Esophagus squamous epithelium (tissue), 5 donors: ENCODE measurements around the gene TDRD10. TPM values are rescaled to one million over a fixed set of nuclear protein-coding genes. Genes with fewer than 3 reads are reported as not detected.

Experiments
- DNase-seq: peaks from one replicate; lab custom pipeline; 2025; lab: John Stamatoyannopoulos, UW
- H3K27ac ChIP-seq, 4 donors: fragments of 200-600 bp; sonication (generic); one replicate each; pipeline ENCODE4 v1.5.1; 2016 to 2019; ENCODE audit warnings: mild to moderate bottlenecking in 1 of 4
- H3K27me3 ChIP-seq, 4 donors: fragments of 200-600 bp; sonication (generic); 1 replicate in 3 of 4; 2 replicates in 1 of 4; pipeline versions ENCODE4 v1.5.1 to v1.6.0; 2017 to 2021; ENCODE audit warnings: antibody characterized with exemption in 1 of 4
- H3K36me3 ChIP-seq, 3 donors: fragments of 200-600 bp; sonication (generic); one replicate each; pipeline ENCODE4 v1.5.1; 2016 to 2019
- H3K4me1 ChIP-seq, 3 donors: fragments of 200-600 bp; sonication (generic); one replicate each; pipeline ENCODE4 v1.5.1; 2017 to 2019
- H3K4me3 ChIP-seq, 4 donors: fragments of 200-600 bp; sonication (generic); 1 replicate in 3 of 4; 2 replicates in 1 of 4; pipeline ENCODE4 v1.5.1; 2016 to 2019; ENCODE audit warnings: mild to moderate bottlenecking in 2 of 4, moderate library complexity in 1 of 4
- H3K9me3 ChIP-seq, 3 donors: fragments of 200-600 bp; sonication (generic); one replicate each; pipeline ENCODE4 v1.5.1; 2016 to 2019
- POLR2A ChIP-seq, 4 donors: fragments of 450-650 bp; IDR thresholded peaks; one replicate each; pipeline ENCODE4 v1.6.1; 2017; ENCODE audit warnings: antibody characterized with exemption in 4 of 4, mild to moderate bottlenecking in 4 of 4, moderate library complexity in 3 of 4
- WGBS, 2 donors: methylation state at CpG; one replicate each; pipeline ENCODE4 v1.1.5; 2018; 5-methylcytosine and 5-hydroxymethylcytosine counted together
- intact Hi-C: fragments of 100-400 bp; cut with DNase I; formaldehyde crosslinking; loops from one replicate; pipeline ENCODE4 v1.15.0; 2022
- total RNA-seq, 4 donors: library from RNA; depleted of rRNA; stranded (reverse); fragments of >200 nt; gene quantifications; one replicate each; pipeline ENCODE4 v1.1.0, GENCODE V29; 2016
- TF ChIP-seq, protein P1 (sequence below), 6 experiments: fragments of 450-650 bp in 4 of 6; fragments of 200-600 bp in 2 of 6; sonication (generic) in 2 of 6; IDR thresholded peaks; one replicate each; pipeline ENCODE4 v1.5.1; 2016 to 2019; ENCODE audit warnings: antibody characterized with exemption in 6 of 6, mild to moderate bottlenecking in 4 of 6, moderate library complexity in 4 of 6
- donor health status: DM: yes; HTN: yes; CAD: no.

Gene TDRD10
- total RNA-seq, 4 donors from 2014 or later, result 0.26 to 2.7 TPM; not detected in 2

DNA sequence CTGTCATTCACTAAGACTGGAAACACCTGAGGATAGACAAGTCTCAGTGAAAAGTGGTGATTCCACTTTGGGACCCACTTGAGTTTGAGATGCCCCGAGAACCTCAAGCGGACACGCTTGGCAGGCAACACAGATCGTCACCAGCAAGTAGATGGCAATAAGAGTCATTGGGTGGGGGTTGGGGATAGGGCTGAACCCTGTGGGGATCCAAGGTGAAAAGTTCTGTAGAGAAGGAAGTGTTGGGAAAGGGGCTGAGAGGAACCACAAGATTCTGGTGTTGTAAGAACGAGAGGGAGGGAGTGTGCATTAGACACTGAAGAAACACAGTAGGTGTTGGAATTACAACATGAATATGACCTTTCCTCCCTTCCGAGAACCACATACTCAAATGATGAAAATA is 45.4 kb upstream of the TDRD10 start:
- WGBS, 2 donors, result 79 to 100% methylated on average over 6 of the region's 6 CpGs
- no peaks in the 10 kb centered on the region for H3K27me3 ChIP-seq
- no peak overlapping the region for H3K27ac ChIP-seq
- no peaks in the 10 kb centered on the region for H3K9me3 ChIP-seq
- peaks cover 7 to 22% (median 16%) of the 10 kb centered on the region in 3 donors for H3K4me1 ChIP-seq
- intact Hi-C loops, result no loop called here
- TF ChIP-seq, protein P1, sequence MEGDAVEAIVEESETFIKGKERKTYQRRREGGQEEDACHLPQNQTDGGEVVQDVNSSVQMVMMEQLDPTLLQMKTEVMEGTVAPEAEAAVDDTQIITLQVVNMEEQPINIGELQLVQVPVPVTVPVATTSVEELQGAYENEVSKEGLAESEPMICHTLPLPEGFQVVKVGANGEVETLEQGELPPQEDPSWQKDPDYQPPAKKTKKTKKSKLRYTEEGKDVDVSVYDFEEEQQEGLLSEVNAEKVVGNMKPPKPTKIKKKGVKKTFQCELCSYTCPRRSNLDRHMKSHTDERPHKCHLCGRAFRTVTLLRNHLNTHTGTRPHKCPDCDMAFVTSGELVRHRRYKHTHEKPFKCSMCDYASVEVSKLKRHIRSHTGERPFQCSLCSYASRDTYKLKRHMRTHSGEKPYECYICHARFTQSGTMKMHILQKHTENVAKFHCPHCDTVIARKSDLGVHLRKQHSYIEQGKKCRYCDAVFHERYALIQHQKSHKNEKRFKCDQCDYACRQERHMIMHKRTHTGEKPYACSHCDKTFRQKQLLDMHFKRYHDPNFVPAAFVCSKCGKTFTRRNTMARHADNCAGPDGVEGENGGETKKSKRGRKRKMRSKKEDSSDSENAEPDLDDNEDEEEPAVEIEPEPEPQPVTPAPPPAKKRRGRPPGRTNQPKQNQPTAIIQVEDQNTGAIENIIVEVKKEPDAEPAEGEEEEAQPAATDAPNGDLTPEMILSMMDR (IDR thresholded peaks at IDR 0.05), result no peak
- TF ChIP-seq POLR2A (IDR thresholded peaks at IDR 0.05), result no peak
- H3K4me3 ChIP-seq, result no peak overlapping the region
- DNase-seq, result no peak
- peaks cover 0 to 77% (median 11%) of the 10 kb centered on the region in 3 donors for H3K36me3 ChIP-seq

DNA sequence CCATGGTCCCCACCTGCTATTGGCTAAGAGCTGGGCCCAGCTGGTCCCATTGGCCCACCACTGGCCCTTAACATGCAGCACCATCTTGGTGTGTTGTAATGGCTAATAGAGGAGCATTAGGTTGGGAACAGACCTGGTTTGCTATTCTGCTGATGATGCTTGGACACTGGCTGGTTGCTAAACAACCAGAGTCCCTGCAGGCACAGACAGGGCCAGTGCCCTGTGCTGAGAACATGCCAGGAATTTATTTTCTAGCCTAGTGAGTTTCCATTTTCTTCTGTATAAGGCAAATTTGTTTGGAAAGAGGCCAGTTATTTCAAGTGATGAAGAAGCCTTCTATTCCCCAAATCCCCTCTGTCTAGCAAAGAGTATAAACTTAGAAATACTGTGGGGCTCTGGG is 42.9 kb upstream of the TDRD10 start:
- Histone ChIP-seq H3K27me3 (no peaks in the 10 kb centered on the region), H3K9me3 (no peaks in the 10 kb centered on the region), H3K4me3 (no peak overlapping the region), H3K4me1 (peaks cover 8 to 23% (median 14%) of the 10 kb centered on the region in 3 donors), H3K27ac (no peak overlapping the region), H3K36me3 (peaks cover 0 to 67% (median 9%) of the 10 kb centered on the region in 3 donors)
- TF ChIP-seq, protein P1 (IDR thresholded peaks at IDR 0.05), result no peak
- TF ChIP-seq POLR2A (IDR thresholded peaks at IDR 0.05), result no peak
- no peak for DNase-seq
- intact Hi-C loops, result no loop called here

DNA sequence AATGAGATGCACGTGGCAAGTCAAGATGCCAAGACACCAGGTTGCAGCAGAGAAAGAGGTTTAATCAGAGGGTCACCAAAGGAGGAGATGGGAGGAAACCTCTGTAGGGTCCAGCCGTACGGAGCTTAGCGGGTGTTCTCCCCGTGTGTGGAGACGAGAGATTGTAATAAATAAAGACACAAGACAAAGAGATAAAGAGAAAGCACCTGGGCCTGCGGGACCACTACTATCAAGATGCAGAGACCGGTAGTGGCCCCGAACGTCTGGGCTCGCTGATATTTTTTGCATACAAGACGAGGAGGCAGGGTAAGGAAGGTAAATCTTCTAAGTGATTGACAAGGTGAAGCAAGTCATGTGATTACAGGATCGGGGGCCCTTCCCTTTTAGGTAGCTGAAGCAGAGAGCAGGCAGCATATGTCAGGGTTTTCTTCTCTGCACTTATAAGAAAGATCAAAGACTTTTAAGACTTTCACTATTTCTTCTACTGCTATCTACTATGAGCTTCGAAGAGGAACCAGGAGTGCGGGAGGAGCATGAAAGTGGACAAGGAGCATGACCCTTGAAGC is 41.2 kb upstream of the TDRD10 start:
- Histone ChIP-seq H3K4me1 (peaks cover 8 to 35% (median 15%) of the 10 kb centered on the region in 3 donors), H3K36me3 (peaks cover 0 to 59% (median 0%) of the 10 kb centered on the region in 3 donors), H3K9me3 (no peaks in the 10 kb centered on the region), H3K4me3 (no peak overlapping the region), H3K27ac (peak overlapping the region in 1 of 4 donors; percentile 67), H3K27me3 (no peaks in the 10 kb centered on the region)
- intact Hi-C loops, result no loop called here
- TF ChIP-seq, protein P1 (IDR thresholded peaks at IDR 0.05), result no peak
- no peak for TF ChIP-seq POLR2A (IDR thresholded peaks at IDR 0.05)
- DNase-seq, result no peak
- WGBS, 2 donors, result 69 to 73% methylated on average over 14 to 15 of the region's 15 CpGs

DNA sequence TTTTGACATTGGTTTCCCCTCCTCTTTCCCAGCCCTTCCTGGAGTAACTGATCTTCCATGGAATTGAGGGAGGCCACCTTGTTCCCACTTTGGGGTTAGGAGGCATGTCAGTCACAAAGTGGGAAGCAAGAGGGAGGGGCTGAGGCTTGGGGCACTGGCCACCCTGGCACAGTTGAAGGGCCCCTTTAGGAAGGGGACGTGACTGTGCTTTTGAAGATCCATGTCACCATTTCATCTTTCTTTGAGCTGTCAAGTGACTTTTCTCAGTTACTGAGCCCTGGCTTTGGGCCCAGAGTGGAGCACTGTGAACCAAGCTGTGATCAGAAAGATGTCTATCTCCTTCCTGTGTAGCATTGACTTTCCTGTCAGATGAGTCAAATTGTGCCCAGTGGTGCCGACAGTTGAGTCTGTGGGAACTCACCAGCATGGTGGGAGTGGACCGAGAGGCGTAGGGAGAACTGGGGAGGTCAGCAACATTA is 38.5 kb upstream of the TDRD10 start:
- no peaks in the 10 kb centered on the region for H3K9me3 ChIP-seq
- no peaks in the 10 kb centered on the region for H3K27me3 ChIP-seq
- intact Hi-C loops, result no loop called here
- H3K27ac ChIP-seq, result peak overlapping the region; percentile 55 to 85 (median 62)
- TF ChIP-seq, protein P1 (IDR thresholded peaks at IDR 0.05), result no peak
- TF ChIP-seq POLR2A (IDR thresholded peaks at IDR 0.05), result no peak
- peaks cover 13 to 48% (median 18%) of the 10 kb centered on the region in 3 donors for H3K4me1 ChIP-seq
- WGBS, 2 donors, result 40 to 49% methylated on average over 3 to 4 of the region's 4 CpGs
- H3K4me3 ChIP-seq, result no peak overlapping the region
- H3K36me3 ChIP-seq, result peaks cover 0 to 41% (median 2%) of the 10 kb centered on the region in 3 donors
- no peak for DNase-seq

DNA sequence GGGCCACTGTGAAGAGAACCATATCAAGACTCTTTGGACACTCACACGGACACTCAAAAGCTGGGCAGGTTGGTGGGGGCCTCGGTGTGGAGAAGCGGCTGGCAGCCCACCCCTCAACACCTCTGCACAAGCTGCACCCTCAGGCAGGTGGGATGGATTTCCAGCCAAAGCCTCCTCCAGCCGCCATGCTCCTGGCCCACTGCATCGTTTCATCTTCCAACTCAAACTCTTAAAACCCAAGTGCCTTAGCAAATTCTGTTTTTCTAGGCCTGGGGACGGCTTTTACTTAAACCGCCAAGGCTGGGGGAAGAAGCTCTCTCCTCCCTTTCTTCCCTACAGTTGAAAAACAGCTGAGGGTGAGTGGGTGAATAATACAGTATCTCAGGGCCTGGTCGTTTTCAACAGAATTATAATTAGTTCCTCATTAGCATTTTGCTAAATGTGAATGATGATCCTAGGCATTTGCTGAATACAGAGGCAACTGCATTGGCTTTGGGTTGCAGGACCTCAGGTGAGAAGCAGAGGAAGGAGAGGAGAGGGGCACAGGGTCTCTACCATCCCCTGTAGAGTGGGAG is 36.3 kb upstream of the TDRD10 start:
- Histone ChIP-seq H3K4me1 (peaks cover 13 to 48% (median 18%) of the 10 kb centered on the region in 3 donors), H3K9me3 (no peaks in the 10 kb centered on the region), H3K36me3 (peaks cover 0 to 34% (median 5%) of the 10 kb centered on the region in 3 donors), H3K27me3 (no peaks in the 10 kb centered on the region), H3K4me3 (no peak overlapping the region), H3K27ac (peak overlapping the region in 3 of 4 donors; percentile 7 to 67 (median 63))
- TF ChIP-seq POLR2A (IDR thresholded peaks at IDR 0.05), result no peak
- TF ChIP-seq, protein P1 (IDR thresholded peaks at IDR 0.05), result no peak
- 74 to 81% methylated on average over 7 to 8 of the region's 8 CpGs for WGBS, 2 donors
- DNase-seq, result no peak
- intact Hi-C loops, result no loop called here
